Nasal cavity respiratory epithelium epithelial cell of viscerocranial mucosa (primary cell): Measurements from ENCODE around the gene CEP350. TPM values are rescaled to one million over a fixed set of nuclear protein-coding genes. Genes with fewer than 3 reads are reported as not detected.

Experiments used
- total RNA-seq: library from RNA; depleted of rRNA; stranded (reverse); fragments of >200 nt; gene quantifications from 2 replicates; pipeline ENCODE4 v1.2.3, GENCODE V29; 2014

Gene CEP350, protein sequence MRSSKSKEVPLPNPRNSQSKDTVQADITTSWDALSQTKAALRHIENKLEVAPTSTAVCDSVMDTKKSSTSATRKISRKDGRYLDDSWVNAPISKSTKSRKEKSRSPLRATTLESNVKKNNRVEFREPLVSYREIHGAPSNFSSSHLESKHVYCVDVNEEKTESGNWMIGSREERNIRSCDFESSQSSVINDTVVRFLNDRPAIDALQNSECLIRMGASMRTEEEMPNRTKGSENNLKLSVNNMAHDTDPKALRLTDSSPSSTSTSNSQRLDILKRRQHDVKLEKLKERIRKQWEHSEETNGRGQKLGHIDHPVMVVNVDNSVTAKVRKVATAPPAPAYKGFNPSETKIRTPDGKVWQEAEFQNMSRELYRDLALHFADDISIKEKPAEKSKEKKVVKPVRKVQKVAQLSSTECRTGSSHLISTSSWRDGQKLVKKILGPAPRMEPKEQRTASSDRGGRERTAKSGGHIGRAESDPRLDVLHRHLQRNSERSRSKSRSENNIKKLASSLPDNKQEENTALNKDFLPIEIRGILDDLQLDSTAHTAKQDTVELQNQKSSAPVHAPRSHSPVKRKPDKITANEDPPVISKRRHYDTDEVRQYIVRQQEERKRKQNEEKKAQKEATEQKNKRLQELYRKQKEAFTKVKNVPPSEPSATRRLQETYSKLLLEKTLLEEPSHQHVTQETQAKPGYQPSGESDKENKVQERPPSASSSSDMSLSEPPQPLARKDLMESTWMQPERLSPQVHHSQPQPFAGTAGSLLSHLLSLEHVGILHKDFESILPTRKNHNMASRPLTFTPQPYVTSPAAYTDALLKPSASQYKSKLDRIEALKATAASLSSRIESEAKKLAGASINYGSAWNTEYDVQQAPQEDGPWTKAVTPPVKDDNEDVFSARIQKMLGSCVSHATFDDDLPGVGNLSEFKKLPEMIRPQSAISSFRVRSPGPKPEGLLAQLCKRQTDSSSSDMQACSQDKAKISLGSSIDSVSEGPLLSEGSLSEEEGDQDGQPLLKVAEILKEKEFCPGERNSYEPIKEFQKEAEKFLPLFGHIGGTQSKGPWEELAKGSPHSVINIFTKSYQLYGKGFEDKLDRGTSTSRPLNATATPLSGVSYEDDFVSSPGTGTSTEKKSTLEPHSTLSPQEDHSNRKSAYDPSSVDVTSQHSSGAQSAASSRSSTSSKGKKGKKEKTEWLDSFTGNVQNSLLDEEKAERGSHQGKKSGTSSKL (N-terminal part only)
- total RNA-seq: 60.5 and 67.0 TPM in 2 replicates

DNA sequence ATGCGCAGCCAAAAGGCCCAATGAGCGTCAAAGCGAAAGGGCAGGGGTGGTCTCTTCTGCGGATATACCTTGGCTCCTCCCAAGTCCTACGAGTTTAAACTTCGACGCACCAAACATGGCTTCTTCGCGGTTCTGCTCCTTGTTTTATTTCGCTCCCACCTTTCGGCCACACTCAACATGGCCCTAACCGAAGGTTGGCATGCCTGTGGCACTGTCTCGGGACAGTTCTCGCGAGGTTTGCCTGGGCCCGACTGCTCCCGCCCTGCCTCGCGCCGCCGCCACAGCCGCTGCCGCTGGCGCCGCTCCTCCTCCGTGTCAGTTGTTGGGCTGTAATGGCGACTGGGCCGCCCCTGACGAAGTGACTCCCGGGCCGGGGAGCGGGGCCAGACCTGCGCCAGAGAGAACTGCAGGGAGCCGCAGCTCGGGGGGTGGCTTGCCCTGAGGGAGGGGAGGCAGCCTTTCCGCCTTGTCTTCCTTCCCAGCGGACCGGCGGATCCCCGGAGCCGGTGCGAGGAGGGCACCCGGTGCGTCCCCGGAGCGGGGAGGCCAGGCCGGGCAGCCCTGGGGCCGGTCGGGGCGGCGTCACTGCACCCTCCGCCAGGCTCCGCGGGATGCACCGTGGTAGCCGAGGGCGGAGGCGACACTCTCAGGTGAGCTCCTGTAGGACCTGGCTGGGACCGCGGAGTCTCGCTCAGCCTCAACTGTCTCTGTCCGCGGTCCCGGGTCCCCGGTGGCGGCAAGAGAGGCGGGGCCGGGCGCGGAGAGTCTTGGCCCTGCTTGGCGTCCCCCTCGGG is at the start of gene CEP350:
TSS of gene CEP350 (plus strand) at position 318 of the 794 bp plus-strand sequence. CDS start 31,372 bp downstream, outside the sequence.

DNA sequence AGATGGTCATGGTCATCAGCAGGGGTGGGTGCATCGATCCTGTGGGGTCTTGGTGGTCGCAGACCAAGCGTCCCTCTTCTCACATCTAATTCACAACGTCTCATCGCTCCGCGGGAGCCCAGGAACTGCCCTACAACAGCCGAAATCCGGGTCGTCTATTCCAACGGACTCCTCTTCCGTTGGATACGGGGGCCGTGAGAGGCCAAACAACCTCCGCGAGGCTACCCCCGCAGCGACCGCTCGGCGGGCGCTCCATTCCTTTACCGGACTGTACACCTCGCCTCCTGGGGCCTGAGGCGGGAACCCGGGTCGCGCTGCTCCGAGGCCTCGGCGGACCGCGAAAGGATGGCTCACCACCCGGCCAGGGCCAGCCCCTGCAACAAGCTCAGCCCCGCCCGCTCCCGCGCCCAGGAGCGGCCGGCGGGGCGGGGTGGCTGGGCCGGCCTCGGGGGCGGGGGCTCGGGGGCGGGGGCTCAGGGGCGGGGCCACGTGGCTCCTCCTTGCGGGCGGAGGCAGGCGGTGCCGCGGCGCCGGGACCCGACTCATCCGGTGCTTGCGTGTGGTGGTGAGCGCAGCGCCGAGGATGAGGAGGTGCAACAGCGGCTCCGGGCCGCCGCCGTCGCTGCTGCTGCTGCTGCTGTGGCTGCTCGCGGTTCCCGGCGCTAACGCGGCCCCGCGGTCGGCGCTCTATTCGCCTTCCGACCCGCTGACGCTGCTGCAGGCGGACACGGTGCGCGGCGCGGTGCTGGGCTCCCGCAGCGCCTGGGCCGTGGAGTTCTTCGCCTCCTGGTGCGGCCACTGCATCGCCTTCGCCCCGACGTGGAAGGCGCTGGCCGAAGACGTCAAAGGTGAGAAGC is 199.9 kb downstream of the CEP350 start, which contains the start of gene QSOX1:
TSS of gene QSOX1 (plus strand) at position 545 of the 857 bp plus-strand sequence. CDS start at position 584, 39 bp downstream.

Other genes with a start within 250 kb of the CEP350 start
- gene FAM163A, start 211.5 kb upstream of the CEP350 start, total RNA-seq: not detected in 2 replicates
- gene TOR1AIP2, start 77.0 kb upstream of the CEP350 start, total RNA-seq: 81.3 and 117 TPM in 2 replicates
- 26.0 and 39.6 TPM in 2 replicates for gene TOR1AIP1, start 72.5 kb upstream of the CEP350 start, total RNA-seq
- gene QSOX1, start 200.1 kb downstream of the CEP350 start, total RNA-seq: 87.5 and 140 TPM in 2 replicates